Ishikawa (cell line): ENCODE data around the gene NCOR2.

Source experiments
- CEBPB ChIP-seq: IDR thresholded peaks from 2 replicates; pipeline ENCODE4 v1.6.1; 2012
- CREB1 ChIP-seq: IDR thresholded peaks from 2 replicates; pipeline ENCODE4 v1.6.1; 2012; ENCODE audit warnings: low read depth
- EGR1 ChIP-seq: IDR thresholded peaks from 2 replicates; pipeline ENCODE4 v1.6.1; 2012
- EP300 ChIP-seq: IDR thresholded peaks from 2 replicates; pipeline ENCODE4 v1.6.1; 2012; ENCODE audit warnings: borderline replicate concordance
- FOXM1 ChIP-seq: IDR thresholded peaks from 2 replicates; pipeline ENCODE4 v1.6.1; 2012; ENCODE audit warnings: low read depth, borderline replicate concordance
- NFIC ChIP-seq: IDR thresholded peaks from 2 replicates; pipeline ENCODE4 v1.6.1; 2012
- RAD21 ChIP-seq: IDR thresholded peaks from 2 replicates; pipeline ENCODE4 v1.6.1; 2012; ENCODE audit warnings: low read depth
- TAF1 ChIP-seq: IDR thresholded peaks from 2 replicates; pipeline ENCODE4 v1.6.1; 2012; ENCODE audit warnings: low read depth, mild to moderate bottlenecking
- TCF12 ChIP-seq: IDR thresholded peaks from 2 replicates; pipeline ENCODE4 v1.6.1; 2012; ENCODE audit warnings: low read depth
- TEAD4 ChIP-seq: IDR thresholded peaks from 2 replicates; pipeline ENCODE4 v1.6.1; 2012
- YY1 ChIP-seq: IDR thresholded peaks from 2 replicates; pipeline ENCODE4 v1.6.1; 2012; ENCODE audit warnings: low read depth
- ZBTB7A ChIP-seq: IDR thresholded peaks from 2 replicates; pipeline ENCODE4 v1.6.1; 2012; ENCODE audit warnings: low read depth
- TF ChIP-seq, protein P1 (sequence below): IDR thresholded peaks from 2 replicates; pipeline ENCODE4 v1.6.1; 2012
- TF ChIP-seq, protein P2 (sequence below): IDR thresholded peaks from 2 replicates; pipeline ENCODE4 v1.6.1; 2012
- TF ChIP-seq, protein P3 (sequence below): IDR thresholded peaks from 2 replicates; pipeline ENCODE4 v1.6.1; 2012; ENCODE audit warnings: low read depth, mild to moderate bottlenecking

NCOR2 gene

DNA sequence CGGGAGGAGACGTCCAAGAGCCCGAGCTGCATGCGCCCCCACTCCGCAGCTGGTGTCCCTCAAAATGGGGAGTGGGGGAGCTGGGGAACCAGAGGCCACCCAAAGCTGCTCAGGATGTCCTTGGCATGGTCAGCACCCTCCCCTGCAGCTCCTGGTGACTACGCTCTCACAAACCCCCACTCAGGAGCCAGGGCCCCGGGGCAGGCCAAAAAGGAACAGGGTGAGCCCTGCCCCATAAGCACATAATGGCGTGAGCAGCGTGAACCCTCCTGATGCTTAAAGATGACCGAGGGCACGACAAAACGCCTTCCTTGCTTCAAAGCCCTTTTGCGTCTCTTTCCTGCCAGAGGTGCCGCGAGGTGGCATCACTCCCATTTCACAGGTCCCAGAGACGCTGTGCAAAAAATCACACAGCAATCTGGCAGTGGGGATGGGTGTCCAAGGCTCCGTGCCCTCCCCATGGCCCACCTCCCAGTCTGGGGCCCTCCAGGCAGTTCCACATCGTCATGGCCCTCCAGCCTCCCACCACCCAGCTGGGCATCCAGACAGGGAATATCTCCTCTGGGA is 13.5 kb downstream of the NCOR2 start:
- TF ChIP-seq TAF1 (no peak), CREB1 (no peak), TEAD4 (no peak), TCF12 (no peak), RAD21 (no peak), FOXM1 (no peak), CEBPB (no peak), ZBTB7A (no peak), EP300 (no peak), YY1 (no peak), EGR1 (no peak), NFIC (no peak)
- TF ChIP-seq, protein P1, sequence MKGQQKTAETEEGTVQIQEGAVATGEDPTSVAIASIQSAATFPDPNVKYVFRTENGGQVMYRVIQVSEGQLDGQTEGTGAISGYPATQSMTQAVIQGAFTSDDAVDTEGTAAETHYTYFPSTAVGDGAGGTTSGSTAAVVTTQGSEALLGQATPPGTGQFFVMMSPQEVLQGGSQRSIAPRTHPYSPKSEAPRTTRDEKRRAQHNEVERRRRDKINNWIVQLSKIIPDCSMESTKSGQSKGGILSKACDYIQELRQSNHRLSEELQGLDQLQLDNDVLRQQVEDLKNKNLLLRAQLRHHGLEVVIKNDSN: no peak
- TF ChIP-seq, protein P2, sequence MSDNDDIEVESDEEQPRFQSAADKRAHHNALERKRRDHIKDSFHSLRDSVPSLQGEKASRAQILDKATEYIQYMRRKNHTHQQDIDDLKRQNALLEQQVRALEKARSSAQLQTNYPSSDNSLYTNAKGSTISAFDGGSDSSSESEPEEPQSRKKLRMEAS: no peak
- TF ChIP-seq, protein P3, sequence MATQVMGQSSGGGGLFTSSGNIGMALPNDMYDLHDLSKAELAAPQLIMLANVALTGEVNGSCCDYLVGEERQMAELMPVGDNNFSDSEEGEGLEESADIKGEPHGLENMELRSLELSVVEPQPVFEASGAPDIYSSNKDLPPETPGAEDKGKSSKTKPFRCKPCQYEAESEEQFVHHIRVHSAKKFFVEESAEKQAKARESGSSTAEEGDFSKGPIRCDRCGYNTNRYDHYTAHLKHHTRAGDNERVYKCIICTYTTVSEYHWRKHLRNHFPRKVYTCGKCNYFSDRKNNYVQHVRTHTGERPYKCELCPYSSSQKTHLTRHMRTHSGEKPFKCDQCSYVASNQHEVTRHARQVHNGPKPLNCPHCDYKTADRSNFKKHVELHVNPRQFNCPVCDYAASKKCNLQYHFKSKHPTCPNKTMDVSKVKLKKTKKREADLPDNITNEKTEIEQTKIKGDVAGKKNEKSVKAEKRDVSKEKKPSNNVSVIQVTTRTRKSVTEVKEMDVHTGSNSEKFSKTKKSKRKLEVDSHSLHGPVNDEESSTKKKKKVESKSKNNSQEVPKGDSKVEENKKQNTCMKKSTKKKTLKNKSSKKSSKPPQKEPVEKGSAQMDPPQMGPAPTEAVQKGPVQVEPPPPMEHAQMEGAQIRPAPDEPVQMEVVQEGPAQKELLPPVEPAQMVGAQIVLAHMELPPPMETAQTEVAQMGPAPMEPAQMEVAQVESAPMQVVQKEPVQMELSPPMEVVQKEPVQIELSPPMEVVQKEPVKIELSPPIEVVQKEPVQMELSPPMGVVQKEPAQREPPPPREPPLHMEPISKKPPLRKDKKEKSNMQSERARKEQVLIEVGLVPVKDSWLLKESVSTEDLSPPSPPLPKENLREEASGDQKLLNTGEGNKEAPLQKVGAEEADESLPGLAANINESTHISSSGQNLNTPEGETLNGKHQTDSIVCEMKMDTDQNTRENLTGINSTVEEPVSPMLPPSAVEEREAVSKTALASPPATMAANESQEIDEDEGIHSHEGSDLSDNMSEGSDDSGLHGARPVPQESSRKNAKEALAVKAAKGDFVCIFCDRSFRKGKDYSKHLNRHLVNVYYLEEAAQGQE: no peak

DNA sequence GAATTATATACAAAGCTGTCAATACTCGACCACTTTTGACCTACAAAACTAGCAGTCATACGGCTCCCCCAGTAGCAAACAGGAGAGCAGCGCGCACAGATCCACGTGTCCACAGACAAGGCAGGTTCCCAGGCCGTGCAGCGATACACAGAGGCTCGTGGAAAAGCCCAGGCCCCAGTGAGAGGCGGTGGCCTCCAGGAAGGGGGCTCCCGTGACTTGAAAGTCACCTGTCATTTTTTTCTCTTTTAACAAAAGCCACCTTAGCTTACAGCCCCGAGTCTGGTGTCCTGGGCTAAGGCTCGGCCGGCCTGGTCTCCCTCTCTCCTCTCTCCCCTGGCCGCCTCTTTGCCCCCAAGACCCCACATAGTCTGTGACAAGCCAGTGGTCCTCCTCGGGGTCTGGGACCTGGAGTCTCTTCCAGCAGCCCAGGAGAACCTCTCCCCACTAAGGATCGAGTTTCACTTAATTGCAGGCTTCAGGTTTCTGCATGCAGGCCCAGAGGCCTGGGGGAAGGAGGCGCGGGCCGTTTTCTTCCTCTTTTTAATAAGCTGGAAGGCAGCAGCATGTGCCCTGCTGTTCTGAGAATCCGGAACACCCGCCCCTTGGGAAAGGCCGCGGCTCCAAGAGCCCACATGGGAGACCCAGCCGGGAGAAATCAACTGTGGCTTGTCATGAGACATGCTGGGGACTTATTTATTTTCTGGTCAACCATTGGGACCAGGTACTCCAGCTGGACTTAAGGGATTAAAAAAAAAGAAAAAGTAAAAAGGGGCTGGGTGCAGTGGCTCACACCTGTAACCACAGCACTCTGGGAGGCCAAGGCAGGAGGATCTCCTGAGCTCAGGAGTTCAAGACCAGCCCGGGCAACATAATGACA is 15.9 kb downstream of the NCOR2 start:
- TF ChIP-seq NFIC (peak; percentile 83), ZBTB7A (peak; percentile 90; the same call in 1 of the 2 replicates), EGR1 (no peak), CEBPB (peak; percentile 4; the same call in 1 of the 2 replicates), EP300 (peak; percentile 85), TCF12 (peak; percentile 92), TEAD4 (peak; percentile 81), RAD21 (no peak; the same call in 1 of the 2 replicates), TAF1 (no peak), FOXM1 (peak; percentile 64; the same call in 1 of the 2 replicates)
- TF ChIP-seq, protein P2: peak; percentile 62
- TF ChIP-seq, protein P3: no peak
- TF ChIP-seq, protein P1: 0 out of 2 replicates have a peak, but pooled peaks have one; percentile 9

DNA sequence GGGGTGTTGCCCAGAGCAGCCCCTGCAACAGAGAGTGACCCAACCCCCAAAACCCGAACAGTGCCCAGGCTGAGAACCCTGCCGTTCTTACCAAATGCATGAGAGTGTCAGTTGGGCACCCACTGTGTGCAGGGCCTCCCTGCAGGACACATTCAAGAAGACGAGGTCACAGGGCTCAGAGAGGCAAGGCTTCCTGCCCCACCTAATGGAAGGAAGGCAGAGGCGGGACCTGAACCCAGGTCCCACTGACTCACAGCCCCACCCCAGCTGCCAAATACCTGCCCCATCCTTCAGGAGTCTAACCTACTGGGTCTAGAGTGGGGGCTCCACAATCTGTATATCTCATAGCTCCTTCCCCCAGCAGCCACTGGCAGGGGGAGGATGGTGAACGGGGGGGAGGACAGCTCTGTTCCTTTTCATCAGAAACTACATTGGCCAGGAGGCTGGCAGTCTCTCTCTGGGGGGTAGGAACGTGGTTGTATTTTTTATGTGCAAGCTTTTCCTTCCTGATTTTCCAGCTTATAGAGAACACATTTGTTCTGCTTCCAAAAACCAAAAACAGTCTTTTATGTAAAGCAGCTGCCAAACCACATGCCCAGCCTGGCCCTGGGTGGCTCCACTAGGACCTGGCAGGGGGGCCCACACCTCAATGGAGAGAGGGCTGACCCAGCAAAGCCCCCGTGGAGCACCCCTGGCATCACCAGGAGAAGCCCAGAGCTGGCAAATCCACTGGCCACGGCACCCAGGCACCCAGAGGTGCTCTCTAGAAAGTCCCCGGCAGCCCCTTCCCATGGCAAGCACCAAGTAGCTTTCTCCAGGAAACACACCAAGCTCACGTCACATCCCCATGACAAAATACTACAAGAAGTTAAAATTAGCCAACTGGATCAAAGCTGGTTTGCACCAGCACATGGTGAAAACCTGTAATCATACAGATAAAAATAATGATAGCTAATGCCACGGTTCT is 17.0 kb downstream of the NCOR2 start:
- no peak for TF ChIP-seq YY1
- TF ChIP-seq ZBTB7A: peak; percentile 74
- TF ChIP-seq FOXM1: 0 out of 2 replicates have a peak, but pooled peaks have one; percentile 38
- peak; percentile 73 for TF ChIP-seq NFIC
- TF ChIP-seq TCF12: peak; percentile 89
- peak; percentile 70 for TF ChIP-seq EP300
- no peak for TF ChIP-seq EGR1
- TF ChIP-seq, protein P2: 0 out of 2 replicates have a peak, but pooled peaks have one; percentile 38
- TF ChIP-seq, protein P1: no peak; the same call in 1 of the 2 replicates
- TF ChIP-seq, protein P3: no peak
- TF ChIP-seq TAF1: no peak
- TF ChIP-seq RAD21: no peak; the same call in 1 of the 2 replicates
- TF ChIP-seq CREB1: no peak
- TF ChIP-seq CEBPB: no peak
- no peak for TF ChIP-seq TEAD4
